Stimulated activated CD8-positive, alpha-beta memory T cell treated with anti-CD3 and anti-CD28 coated beads, Interleukin-4, amount 100 ng/mL, for 4 hours (primary cell): Measurements from ENCODE around the gene SLIT3.
"Not testable (repeated sequence)": the region's sequence is repeated elsewhere in the genome, so short reads cannot be mapped to it uniquely, and the experiment has no call there.

ENCODE experiments used
- DNase-seq, 2 donors: peaks; one replicate each; pipeline ENCODE4 v3.0.0-alpha.2; 2020; ENCODE audit warnings: low read depth in 2 of 2, low spot score in 1 of 2

The SLIT3 gene

DNA sequence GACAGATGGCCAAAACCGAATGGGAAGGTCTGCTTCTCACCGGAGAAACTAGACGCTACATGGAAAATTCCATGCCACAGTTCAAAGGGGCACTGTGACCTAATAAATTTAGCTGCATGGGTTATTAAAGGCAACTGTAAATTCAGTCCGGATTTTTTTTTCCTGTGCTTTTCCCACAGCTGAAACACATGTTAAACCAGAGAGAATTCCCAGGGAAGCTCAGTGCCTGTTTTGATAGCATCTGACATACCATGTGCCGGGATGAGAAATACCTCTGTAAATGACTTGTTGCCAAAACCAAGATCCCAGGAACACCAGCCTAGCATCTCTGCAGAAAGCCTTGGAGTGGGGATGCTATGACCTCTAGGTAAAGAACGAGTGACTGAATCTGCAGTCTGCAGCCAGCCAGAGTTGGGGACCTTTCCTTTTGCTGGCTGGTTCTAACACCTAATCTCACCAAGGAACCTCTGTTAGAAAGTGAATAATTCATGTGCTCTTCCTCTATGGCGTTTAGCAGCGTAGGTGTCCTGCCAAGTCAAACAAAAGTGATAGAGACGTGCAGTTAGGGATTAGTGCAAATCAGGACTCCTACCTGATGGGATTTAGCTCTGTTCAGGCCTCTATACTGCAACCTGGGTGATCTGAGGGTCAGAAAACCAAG, 77.9 kb downstream of the SLIT3 start:
- DNase-seq: no peak

DNA sequence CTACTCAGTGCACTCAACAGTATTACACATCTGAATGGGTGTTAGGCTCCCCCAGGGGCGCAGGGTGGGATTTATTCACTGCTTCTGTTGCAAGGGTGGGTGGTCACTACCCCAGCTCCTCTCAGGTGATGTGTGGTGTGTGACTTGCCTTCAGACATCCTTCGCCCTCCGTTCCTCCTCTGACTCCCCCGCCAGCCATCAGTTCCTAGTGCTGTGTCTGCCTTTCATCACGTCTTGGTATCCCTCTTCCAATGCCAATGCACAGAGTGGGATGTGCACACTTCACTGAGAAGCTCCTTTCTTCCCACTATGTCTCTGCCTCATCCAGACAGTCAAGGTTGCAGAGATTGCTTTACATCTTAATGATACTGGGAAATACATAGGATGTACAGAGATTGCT, 79.4 kb downstream of the SLIT3 start:
- no peak for DNase-seq

DNA sequence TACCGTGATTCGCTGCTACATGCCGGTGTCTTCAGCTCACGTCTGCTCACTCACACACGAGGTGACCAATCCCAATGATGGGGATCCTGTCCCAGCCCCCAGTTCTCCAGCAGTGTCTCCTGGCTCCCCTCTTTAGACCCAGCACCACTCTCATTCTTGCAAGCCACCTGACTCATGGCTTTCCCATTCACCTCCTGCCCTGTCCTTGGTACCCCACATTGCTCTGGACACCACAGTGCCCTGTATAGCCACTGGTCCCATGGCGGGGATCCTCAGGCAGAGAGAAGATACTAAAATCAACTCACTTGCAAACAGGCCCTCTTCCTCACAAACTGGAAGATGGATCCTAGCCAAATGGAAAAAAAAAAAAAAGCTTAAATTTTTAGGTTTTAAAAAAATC, 81.0 kb downstream of the SLIT3 start:
- no peak for DNase-seq

DNA sequence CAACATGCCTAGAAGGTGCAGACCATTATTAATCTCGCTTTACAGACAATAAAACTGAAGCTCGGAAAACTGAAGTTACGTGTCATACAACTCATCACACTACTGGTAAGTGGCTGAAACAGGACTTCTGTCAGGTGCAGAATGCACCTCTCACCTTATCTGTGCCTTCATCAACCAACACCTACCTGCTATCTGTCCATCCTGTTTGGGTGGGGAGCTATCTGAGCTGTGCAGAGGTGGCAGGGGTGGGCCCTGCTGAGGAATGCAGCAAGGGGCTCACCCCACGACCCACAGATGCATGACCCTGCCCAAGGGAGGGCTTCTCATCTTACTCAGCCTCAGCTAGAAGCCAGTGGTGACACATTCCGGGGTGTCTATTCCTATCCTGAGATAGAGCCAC, 81.6 kb downstream of the SLIT3 start:
- DNase-seq: no peak

DNA sequence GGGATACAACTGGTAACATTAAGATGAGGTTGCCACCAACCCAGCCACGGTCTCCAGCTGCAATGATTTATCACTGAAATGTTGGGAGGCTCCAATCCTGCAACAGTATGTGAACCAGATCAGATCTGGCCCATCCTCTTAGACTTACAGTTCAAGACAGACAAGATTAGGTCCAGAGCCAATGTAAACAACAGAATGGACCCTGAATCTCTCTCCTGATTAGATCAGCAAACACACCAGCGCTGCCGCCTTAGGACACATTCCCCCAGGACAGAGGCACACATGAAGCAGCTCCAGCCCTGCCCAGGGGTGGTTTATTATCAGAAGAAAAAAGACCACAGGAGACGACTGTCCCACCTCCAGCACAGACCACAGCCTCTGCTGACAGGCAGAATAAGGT, 82.1 kb downstream of the SLIT3 start:
- no peak for DNase-seq

DNA sequence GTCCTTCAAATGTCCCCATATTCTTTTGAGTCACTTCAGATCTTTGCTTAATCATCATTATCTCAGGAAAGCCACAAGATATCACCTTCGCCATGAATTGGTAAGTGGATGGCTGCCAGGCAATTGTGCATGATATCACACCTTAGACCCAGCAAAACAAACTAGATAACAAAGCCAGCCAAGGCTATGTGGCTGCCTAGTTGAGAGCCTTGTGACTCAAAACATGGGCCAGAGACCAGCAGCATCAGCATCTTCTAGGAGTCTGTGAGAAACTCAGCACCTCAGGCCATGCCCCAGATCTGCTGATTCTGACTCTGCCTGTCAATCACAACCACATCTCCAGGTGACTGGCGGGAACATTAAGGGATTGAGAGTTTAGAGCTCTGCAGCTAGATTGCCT, 82.8 kb downstream of the SLIT3 start:
- DNase-seq: no peak

DNA sequence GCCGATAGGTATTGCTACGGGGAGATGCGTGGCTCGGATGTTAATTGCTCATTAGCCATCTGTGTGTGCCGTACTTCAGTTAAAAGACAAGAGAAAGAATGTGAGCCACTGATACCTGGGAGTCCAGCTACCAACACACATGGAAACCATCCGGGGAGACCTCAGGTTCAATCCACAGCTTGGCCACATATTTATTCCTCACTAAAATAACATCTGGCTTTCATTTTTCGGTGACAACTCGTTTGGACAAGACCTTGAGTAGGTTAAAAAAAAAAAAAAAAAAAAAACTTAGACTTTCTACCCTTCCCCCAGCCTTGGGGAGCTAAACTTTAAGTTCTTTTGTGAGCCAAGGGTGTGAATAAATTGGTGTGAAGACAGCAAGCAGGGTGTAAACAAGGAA, 84.1 kb downstream of the SLIT3 start:
- DNase-seq: no peak

DNA sequence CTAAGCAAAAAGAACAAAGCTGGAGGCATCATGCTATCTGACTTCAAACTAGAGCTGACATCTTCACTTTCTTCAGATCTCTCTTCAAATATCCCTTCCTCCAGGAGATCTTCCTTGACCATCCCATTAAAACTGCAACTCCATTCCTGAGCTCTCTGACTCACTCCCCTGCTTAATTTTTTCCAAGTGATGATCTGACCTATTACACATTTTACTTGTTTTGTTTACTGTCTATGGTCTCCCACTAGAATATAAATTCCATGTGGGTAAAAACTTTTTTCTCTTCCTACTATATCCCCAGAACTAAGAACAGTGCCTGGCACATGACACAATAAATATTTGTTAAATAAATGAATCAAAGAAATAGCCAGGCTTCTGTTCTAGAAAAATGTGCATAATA, 87.5 kb downstream of the SLIT3 start:
- DNase-seq: no peak

DNA sequence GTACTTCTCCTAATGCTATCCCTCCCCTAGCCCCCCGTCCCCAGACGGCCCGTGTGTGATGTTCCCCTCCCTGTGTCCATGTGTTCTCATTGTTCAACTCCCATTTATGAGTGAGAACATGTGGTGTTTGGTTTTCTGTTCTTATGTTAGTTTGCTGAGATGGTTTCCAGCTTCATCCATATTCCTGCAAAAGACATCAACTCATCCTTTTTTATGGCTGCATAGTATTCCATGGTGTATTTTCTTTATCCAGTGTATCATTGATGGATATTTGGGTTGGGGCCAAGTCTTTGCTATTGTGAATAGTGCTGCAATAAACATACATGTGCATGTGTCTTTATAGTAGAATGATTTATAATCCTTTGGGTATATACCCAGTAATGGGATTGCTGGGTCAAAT, 89.2 kb downstream of the SLIT3 start:
- DNase-seq: not testable (repeated sequence)

DNA sequence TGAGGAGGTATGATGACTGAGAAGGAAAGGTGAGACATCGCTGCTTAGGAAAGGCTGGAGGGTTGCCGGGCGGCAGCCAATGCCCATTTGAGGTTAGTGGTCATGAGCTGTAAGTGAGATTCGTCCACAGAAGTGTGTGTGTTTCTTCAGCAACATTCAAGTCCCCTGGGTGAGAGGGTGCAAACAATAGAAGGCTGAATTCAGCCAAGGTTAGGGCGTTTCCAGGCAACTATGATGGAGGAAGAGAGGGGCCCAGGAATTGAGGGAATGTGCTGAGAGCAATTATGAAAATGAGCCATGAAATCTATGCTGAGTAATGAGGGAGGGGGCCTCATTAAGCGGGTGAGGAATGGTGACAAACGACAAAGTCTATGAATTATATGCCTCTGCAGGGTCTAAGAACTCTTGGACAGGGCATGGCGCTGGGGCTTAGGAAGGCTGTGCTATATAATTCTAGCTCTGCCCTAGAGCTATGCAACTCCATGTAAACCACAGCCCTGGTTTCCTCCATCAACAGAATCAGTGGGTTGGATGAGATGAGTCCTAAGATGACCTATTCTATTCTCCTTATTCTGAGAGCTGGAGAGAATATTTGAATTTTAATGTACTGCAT, 96.0 kb downstream of the SLIT3 start:
- no peak for DNase-seq

DNA sequence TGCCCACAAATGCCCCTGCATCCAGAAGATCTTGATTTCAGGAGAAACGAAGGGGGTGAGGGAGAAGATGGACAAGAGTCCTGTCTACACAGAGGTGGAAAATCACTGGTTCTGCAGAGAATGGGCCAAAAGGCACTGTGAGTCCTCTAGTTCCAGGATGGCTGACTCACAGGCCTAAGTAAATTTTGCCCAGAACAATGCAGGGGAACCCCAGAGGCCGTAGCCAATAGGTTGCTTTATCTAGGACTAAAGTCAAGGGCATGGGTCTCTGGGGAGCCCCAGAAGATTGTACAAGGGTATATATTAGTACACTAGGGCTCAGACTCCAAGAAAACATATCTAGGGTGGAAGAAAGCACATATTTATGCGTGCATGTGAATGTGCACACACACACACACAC, 98.0 kb downstream of the SLIT3 start:
- DNase-seq: no peak

DNA sequence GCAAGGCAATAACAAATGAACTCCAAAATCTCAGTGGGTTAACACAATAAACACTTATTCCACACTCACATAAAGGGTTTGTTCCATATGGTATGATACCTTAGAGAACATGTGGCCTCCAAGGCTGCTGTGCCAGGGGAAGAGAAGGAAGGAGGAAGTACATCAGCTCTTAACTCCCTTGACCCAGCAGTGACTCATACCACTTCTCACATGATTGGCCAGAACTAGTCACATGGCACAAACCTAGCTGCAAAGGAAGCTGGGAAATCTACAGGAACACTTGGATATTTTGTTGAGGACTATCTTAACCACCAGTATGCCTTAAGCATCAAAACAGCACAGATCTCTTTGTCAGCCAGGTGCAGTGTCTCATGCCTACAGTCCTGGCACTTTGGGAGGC, 99.3 kb downstream of the SLIT3 start:
- no peak for DNase-seq

DNA sequence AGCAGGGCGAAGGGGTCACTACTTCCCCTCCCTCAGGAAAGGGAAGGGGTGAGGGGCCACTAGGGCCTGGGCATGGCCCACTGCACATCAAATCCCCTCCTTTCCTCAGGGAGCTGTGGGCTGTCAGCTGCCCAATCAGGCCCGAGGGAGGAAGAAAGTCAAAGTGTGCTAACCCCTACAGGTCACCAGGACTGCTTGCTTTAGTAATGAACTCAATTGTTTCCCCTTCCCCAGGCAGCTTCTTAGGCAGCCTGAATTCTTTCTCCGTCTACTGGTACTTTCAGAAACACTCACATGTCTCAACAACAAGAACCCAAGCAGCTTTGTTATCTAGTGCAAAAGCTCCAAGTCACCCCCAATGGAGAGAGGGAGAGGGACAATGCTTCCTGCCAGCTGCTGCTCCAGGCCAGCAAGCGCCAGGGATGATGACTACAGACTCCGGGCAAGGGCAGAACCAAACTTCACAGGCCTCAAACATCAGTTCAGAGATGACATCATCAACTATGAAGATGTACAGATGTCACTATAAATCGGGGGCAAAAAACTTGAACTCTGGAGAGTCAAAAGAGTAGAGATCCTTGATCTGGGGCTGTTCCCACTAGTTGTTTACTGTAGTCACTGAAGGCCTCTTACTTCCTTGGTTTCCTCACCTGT, 100.7 kb downstream of the SLIT3 start:
- DNase-seq: no peak

DNA sequence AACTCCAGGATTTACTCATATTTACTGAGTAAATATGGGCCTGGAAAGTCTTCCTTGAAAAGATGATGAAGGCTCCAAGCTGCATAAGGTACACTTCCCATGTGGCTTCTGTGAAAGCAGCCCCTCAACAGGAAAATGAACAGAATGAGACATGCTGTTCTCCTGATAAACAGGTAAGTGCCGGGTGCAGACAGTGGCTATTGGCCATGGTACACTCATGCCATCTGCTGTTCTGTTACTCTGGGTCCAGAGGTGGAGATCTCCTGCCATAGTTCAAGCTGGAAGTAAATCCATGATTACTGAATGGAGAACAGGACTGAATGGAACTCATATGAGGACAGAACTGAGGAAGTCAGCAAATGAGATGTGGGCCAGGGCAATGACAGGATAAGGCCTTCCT, 103.6 kb downstream of the SLIT3 start:
- DNase-seq: no peak

DNA sequence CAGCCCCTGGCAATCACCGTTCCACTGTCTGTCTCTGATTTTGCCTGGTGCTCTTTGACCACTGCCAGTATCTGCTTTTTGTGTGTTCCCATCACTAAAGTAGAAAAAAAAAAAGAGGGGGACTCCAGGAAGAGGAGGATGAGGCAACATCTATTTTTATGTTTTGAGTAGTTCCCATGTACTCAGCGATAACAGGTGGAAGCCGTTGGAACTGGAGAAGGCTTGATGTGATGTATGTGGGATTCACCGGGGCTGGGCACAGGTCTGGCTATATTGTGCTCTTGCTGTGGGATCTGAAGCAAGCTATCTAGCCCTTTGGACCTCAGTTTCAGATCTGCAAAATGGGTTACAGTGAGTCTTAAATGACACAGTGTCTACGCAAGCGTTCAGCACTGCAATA, 104.9 kb downstream of the SLIT3 start:
- DNase-seq: no peak

DNA sequence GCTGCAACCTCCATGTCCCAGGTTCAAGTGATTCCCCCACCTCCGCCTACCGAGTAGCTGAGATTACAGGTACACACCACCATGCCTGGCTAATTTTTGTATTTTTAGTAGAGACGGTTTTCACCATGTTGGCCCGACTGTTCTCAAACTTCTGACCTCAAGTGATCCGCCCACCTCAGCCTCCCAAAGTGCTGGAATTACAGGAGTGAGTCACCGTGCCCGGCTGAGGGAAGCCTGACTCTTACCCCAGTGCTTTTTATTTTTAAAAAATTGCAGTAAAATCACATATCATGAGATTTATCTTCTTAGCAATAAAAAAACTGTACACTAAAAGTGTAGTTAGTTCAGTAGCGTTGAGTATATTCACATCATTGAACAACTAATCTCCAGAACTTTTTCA, 105.3 kb downstream of the SLIT3 start:
- no peak for DNase-seq

DNA sequence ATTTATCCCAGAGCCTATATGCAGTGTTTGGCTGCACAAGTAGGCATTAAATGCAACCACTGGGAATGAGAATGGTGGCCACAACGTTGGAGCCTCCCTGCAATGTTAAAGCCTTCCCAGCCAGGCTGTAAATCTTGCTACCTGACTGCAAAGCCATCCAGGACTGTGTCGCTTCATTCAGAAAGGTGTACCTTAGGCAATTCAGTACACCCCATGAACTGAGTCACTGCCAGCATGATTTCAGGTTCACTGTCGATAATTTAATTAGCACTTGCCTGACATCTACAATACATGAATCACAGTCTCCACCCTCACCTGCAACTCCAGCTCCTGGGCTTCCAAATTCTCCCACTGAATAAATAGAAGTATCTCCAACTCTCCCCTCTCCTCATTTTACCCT, 108.4 kb downstream of the SLIT3 start:
- DNase-seq: no peak

DNA sequence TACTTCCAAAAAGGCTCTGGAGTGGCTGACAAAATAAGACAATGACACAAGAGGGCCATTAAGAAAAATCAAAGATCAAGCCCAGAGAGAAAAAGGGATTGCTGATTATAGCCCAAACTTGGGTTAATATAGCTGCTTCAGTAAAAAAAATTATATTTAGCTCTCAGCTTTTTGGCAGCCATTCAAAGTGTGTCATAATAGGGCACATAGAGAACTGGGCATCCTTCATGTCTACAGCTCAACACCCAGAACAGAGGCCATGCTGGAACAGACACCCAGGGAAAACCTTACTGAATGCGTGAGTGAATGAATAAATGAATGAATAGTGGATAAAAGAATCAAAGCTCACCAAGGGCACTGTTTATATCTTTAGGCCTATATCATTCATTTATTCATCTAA, 110.1 kb downstream of the SLIT3 start:
- no peak for DNase-seq

DNA sequence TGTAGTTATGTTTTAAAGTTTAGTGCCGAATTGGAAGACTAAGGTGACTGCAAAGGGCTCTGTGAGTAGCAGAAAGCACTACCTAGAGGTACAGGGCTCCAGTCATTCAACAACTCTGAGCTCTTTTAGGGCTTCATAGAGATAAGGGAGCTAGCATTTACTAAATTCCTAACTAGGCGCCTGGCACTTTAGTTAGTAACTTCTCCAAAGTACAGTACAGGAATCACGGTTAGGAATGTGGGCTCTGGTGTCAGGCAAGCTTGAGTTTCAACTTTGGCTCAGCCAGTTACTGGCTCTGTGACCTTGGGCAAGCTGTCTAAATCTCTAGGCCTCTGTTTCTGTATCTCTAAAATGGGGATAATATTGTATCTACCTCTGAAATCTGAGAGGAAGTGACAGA, 115.3 kb downstream of the SLIT3 start:
- DNase-seq: no peak

DNA sequence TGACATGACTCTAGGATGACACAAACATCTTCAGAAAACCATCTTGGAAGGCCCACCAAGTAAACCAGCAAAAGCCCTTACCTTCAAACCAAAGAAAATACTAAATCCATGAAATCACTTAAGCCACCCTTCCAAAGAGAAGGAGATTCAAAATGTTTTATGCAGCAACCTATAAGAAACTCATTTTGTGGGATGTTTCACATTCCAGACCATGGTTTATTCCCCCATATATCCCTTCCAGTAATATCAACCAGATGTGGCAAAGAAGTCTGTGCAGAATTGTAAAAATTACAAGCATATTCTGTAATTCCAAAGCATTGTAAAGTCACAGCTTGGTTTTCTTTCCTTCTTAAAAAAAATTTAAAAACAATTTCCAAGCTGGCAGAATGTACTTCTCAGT, 117.4 kb downstream of the SLIT3 start:
- DNase-seq: no peak

DNA sequence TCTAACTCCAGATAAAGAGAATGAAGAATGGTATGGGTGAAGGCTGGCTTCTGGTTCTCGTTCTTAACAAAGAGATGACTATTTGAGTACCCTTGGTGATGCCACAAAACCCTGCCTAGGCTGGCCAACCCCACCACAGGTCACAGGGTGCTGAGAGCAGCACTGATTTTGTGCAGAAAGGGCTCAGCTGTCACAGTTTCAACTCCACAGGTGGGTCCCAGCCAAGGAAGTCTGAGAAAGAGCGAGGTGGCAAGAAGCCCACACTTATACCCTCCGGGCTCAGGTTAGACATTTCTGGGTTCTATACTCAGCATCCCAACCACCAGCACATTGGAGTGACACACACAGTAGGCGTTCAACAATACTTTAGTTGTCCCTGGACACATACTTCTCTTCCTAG, 118.1 kb downstream of the SLIT3 start:
- DNase-seq: no peak

DNA sequence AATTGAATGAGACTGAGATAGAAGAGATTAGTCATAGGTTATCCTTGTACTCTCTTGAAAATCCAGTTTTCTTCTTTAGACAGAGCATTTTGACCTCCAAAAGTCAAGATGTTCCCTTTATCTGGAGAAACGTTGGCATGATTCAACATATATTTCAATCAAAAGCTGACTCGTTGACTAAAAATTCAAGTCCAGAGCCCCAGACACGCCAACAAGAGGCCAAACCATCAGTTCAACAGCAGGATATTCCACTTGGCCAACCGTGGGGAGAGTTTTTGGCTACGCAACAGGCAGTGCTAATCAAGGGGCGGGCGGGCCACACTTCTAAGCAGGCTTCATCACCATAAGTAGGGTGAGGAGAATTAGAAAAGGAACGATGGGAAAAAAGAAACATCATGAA, 119.1 kb downstream of the SLIT3 start:
- no peak for DNase-seq

DNA sequence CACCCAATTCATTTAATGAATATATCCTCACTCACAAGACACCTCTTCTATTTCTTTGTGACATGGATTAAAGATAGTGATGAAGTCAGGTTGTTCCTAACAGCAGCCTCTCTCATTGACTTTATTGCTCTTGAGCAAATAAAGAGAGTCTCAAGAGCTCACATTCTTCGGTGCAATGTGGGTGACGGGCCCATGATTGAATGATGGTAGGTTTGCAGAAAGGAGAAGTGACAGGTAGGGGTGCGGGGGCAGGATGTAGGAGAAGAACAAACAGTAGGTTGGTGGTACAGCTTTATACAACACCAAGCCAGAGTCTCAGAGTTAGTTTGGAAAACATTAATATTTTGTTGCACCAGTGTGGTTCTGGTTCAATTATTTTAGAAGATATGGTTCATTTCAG, 122.2 kb downstream of the SLIT3 start:
- no peak for DNase-seq
